CD14-positive monocyte (primary cell): ENCODE measurements around the gene PRKACB. TPM values are rescaled to one million over a fixed set of nuclear protein-coding genes. Genes with fewer than 3 reads are reported as not detected.
A peak's percentile ranks its signal among the peaks of the same experiment; 100 is the strongest.

Source experiments
- DNase-seq, 3 donors: peaks; one replicate each; pipeline ENCODE4 v3.0.0-alpha.2; 2011 to 2022
- H2AFZ ChIP-seq: 2 replicates; pipeline ENCODE4 v1.6.0; 2012; ENCODE audit warnings: mild to moderate bottlenecking, low read depth, low read length, inconsistent platforms; ENCODE audit not compliant: insufficient read depth, poor library complexity, severe bottlenecking
- H3K27ac ChIP-seq, 2 donors: 1 replicate in 1 of 2; 2 replicates in 1 of 2; pipeline ENCODE4 v1.5.1; 2012 to 2013; ENCODE audit warnings: low read length in 2 of 2, control low read depth in 1 of 2, inconsistent platforms in 1 of 2, low read depth in 1 of 2, mild to moderate bottlenecking in 1 of 2
- H3K27me3 ChIP-seq, 2 donors: one replicate each; pipeline versions ENCODE4 v1.6.0 to v1.6.1; 2011 to 2013; ENCODE audit warnings: low read length in 2 of 2; ENCODE audit not compliant: control insufficient read depth in 2 of 2, insufficient read depth in 2 of 2
- H3K36me3 ChIP-seq, 2 donors: replicated peaks in 1 of 2; 1 replicate in 1 of 2; 2 replicates in 1 of 2; pipeline versions ENCODE4 v1.5.1 to v1.6.1; 2012 to 2013; ENCODE audit warnings: low read length in 2 of 2, control low read depth in 1 of 2, inconsistent platforms in 1 of 2, mild to moderate bottlenecking in 1 of 2; ENCODE audit not compliant: insufficient read depth in 2 of 2, control insufficient read depth in 1 of 2
- H3K4me1 ChIP-seq, 2 donors: 1 replicate in 1 of 2; 2 replicates in 1 of 2; pipeline versions ENCODE4 v1.5.1 to v1.6.1; 2012 to 2013; ENCODE audit warnings: low read length in 2 of 2, control low read depth in 1 of 2, inconsistent platforms in 1 of 2, mild to moderate bottlenecking in 1 of 2, moderate library complexity in 1 of 2; ENCODE audit not compliant: insufficient read depth in 2 of 2, control insufficient read depth in 1 of 2
- H3K4me2 ChIP-seq: replicated peaks from 2 replicates; pipeline ENCODE3; 2012; ENCODE audit warnings: low read length, moderate library complexity, mild to moderate bottlenecking; ENCODE audit not compliant: poor library complexity, severe bottlenecking; ENCODE audit errors: extremely low read depth
- H3K4me3 ChIP-seq, 3 experiments: fragments of 200-600 bp in 1 of 3; sonication (generic) in 1 of 3; replicated peaks in 1 of 3; 1 replicate in 2 of 3; 2 replicates in 1 of 3; pipeline ENCODE4 v1.5.1; 2011 to 2013; ENCODE audit warnings: low read length in 3 of 3, mild to moderate bottlenecking in 3 of 3, control low read depth in 2 of 3, low read depth in 2 of 3, inconsistent platforms in 1 of 3, moderate library complexity in 1 of 3
- H3K79me2 ChIP-seq: 2 replicates; pipeline ENCODE4 v1.6.0; 2012; ENCODE audit warnings: mild to moderate bottlenecking, control low read depth, inconsistent platforms, low read length, moderate library complexity; ENCODE audit not compliant: insufficient read depth
- H3K9ac ChIP-seq: 2 replicates; pipeline ENCODE4 v1.6.0; 2017; ENCODE audit warnings: low read length, mild to moderate bottlenecking; ENCODE audit not compliant: insufficient read depth, poor library complexity, severe bottlenecking
- H3K9me3 ChIP-seq, 2 donors: replicated peaks in 1 of 2; 1 replicate in 1 of 2; 2 replicates in 1 of 2; pipeline versions ENCODE4 v1.5.1 to v1.6.1; 2012 to 2013; ENCODE audit warnings: low read length in 2 of 2, control low read depth in 1 of 2; ENCODE audit not compliant: control insufficient read depth in 1 of 2, insufficient read depth in 1 of 2
- H4K20me1 ChIP-seq: 2 replicates; pipeline ENCODE4 v1.6.0; 2012; ENCODE audit warnings: mild to moderate bottlenecking, low read length, control low read depth, moderate library complexity; ENCODE audit not compliant: insufficient read depth
- H3K27ac Mint-ChIP-seq, 7 donors: one replicate each; pipeline ENCODE4 v1.8.0; 2020; ENCODE audit warnings: mild to moderate bottlenecking in 7 of 7, mixed read lengths in 7 of 7, moderate library complexity in 6 of 7, inconsistent platforms in 2 of 7
- H3K27me3 Mint-ChIP-seq, 3 donors: one replicate each; pipeline ENCODE4 v1.8.0; 2021 to 2022; ENCODE audit warnings: low read depth in 3 of 3, mild to moderate bottlenecking in 3 of 3, mixed read lengths in 3 of 3, moderate library complexity in 3 of 3, inconsistent platforms in 1 of 3
- H3K36me3 Mint-ChIP-seq, 2 donors: one replicate each; pipeline ENCODE4 v1.8.0; 2020; ENCODE audit warnings: mixed read lengths in 2 of 2, inconsistent platforms in 1 of 2, mild to moderate bottlenecking in 1 of 2
- H3K4me1 Mint-ChIP-seq: one replicate; pipeline ENCODE4 v1.8.0; 2020; ENCODE audit warnings: mild to moderate bottlenecking, mixed read lengths
- H3K4me3 Mint-ChIP-seq, 2 donors: one replicate each; pipeline ENCODE4 v1.8.0; 2020; ENCODE audit warnings: mild to moderate bottlenecking in 2 of 2, mixed read lengths in 2 of 2, moderate library complexity in 1 of 2
- H3K9me3 Mint-ChIP-seq, 7 donors: one replicate each; pipeline ENCODE4 v1.8.0; 2020 to 2022; ENCODE audit warnings: mixed read lengths in 7 of 7, mild to moderate bottlenecking in 6 of 7, moderate library complexity in 6 of 7, inconsistent platforms in 2 of 7
- WGBS: methylation state at CpG from one replicate; pipeline ENCODE4 v1.1.5; 2013; ENCODE audit warnings: missing lambda C conversion rate; ENCODE audit not compliant: insufficient coverage; 5-methylcytosine and 5-hydroxymethylcytosine counted together
- intact Hi-C, 2 donors: fragments of 100-400 bp; cut with micrococcal nuclease; formaldehyde crosslinking; loops; one replicate each; pipeline versions ENCODE4 v1.15.0 to v1.15.1; 2023
- polyA plus RNA-seq, 3 donors: library from polyadenylated mRNA; depleted of rRNA in 1 of 3; unstranded in 2 of 3; stranded (reverse) in 1 of 3; fragments of 300-500 nt in 2 of 3; fragments of >200 nt in 1 of 3; fragmentation: Illumina TruSeq in 2 of 3; gene quantifications; 1 replicate in 2 of 3; 2 replicates in 1 of 3; pipeline ENCODE4 v1.2.3, GENCODE V29; 2012 to 2021
- TF ChIP-seq, protein P1 (sequence below): fragments of 200-600 bp; IDR thresholded peaks from one replicate; pipeline ENCODE4 v1.8.0; 2022; ENCODE audit warnings: antibody characterized with exemption, mild to moderate bottlenecking

PRKACB gene
- polyA plus RNA-seq, 3 donors: 2.5 to 14.5 (median 13.8) TPM

DNA sequence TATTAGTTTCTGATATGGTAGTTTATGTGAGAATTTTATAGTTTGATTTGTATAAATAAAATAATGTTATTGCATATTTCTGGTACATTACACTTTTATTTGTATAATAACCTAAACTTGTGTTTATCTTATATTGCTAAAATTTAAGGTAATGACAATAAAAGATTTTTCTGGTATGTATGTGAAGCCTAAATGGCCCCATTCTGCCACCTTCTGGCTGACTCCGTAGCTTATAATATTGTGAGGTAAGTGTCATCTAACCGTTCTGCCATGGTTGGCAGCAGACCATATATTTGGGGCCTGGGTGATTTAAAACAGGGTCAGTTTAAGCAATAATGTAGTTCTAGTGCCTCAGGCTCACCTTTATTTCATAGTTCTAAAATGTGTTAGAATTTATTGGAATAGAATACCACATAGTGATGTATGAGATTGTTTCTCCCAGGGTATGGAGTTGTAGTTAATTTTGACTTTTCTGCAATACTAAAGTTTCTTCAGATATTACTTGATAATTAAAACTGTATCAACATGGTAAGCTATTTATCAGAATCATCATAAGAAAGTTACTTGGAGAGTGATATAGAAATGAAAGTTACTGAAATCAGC is 21.2 kb upstream of the PRKACB start:
- WGBS: 0% methylated on average over 1 of the region's 2 CpGs

DNA sequence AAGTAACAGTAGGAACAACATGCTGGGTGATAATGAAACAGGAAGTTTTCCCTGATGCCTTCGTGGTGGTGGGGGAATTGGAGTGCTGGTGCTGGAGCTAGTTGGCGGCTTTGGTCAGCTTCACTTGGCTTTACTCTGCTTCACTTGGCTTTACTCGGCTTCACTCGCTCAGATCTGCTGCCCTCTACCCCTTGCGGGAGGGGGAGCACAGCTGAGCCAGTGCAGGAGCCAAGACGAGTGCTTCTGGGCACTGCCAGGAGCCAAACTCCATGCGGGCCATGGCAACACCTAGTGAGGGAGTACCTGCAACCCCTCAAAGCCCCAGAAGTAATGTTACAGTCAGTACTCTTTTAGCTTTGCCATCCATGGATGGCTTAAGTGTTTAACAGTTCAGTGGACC is 10.6 kb upstream of the PRKACB start:
- H3K9ac ChIP-seq: no peak overlapping the region
- peaks cover 0 to 2% (median 0%) of the 10 kb centered on the region in 7 donors for H3K9me3 Mint-ChIP-seq
- H2AFZ ChIP-seq: peak overlapping the region; percentile 30
- DNase-seq: no peak
- no peak overlapping the region for H3K27ac ChIP-seq
- TF ChIP-seq, protein P1, sequence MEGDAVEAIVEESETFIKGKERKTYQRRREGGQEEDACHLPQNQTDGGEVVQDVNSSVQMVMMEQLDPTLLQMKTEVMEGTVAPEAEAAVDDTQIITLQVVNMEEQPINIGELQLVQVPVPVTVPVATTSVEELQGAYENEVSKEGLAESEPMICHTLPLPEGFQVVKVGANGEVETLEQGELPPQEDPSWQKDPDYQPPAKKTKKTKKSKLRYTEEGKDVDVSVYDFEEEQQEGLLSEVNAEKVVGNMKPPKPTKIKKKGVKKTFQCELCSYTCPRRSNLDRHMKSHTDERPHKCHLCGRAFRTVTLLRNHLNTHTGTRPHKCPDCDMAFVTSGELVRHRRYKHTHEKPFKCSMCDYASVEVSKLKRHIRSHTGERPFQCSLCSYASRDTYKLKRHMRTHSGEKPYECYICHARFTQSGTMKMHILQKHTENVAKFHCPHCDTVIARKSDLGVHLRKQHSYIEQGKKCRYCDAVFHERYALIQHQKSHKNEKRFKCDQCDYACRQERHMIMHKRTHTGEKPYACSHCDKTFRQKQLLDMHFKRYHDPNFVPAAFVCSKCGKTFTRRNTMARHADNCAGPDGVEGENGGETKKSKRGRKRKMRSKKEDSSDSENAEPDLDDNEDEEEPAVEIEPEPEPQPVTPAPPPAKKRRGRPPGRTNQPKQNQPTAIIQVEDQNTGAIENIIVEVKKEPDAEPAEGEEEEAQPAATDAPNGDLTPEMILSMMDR: no peak
- H3K4me2 ChIP-seq: peak overlapping the region; percentile 7
- H3K36me3 Mint-ChIP-seq: no peaks in the 10 kb centered on the region
- no peaks in the 10 kb centered on the region for H3K9me3 ChIP-seq
- intact Hi-C loops: no loop called here
- no peak overlapping the region for H3K4me3 ChIP-seq
- no peaks in the 10 kb centered on the region for H3K79me2 ChIP-seq
- H3K4me1 ChIP-seq: no peaks in the 10 kb centered on the region
- no peaks in the 10 kb centered on the region for H3K36me3 ChIP-seq
- H3K4me3 Mint-ChIP-seq: no peak overlapping the region
- H3K27ac Mint-ChIP-seq: peak overlapping the region in 1 of 7 donors; percentile 34
- no peaks in the 10 kb centered on the region for H4K20me1 ChIP-seq
- WGBS: 87% methylated on average over 7 of the region's 7 CpGs
- H3K27me3 ChIP-seq: no peaks in the 10 kb centered on the region
- peaks cover 10% of the 10 kb centered on the region for H3K4me1 Mint-ChIP-seq
- peaks cover 0 to 1% (median 0%) of the 10 kb centered on the region in 3 donors for H3K27me3 Mint-ChIP-seq

More for the DNA sequence above, 21.2 kb upstream of the PRKACB start:
- H3K36me3 Mint-ChIP-seq: no peaks in the 10 kb centered on the region
- no peaks in the 10 kb centered on the region for H3K9me3 Mint-ChIP-seq
- H3K9ac ChIP-seq: no peak overlapping the region
- no peaks in the 10 kb centered on the region for H3K4me1 Mint-ChIP-seq
- no peaks in the 10 kb centered on the region for H3K27me3 ChIP-seq
- H3K9me3 ChIP-seq: no peaks in the 10 kb centered on the region
- no peak overlapping the region for H3K4me2 ChIP-seq
- no peak overlapping the region for H3K27ac ChIP-seq
- no peak overlapping the region for H2AFZ ChIP-seq
- H3K4me3 ChIP-seq: no peak overlapping the region
- intact Hi-C loops: no loop called here
- no peaks in the 10 kb centered on the region for H4K20me1 ChIP-seq
- no peak overlapping the region for H3K27ac Mint-ChIP-seq
- no peak overlapping the region for H3K4me3 Mint-ChIP-seq
- no peaks in the 10 kb centered on the region for H3K79me2 ChIP-seq
- TF ChIP-seq, protein P1: peak; percentile 57
- H3K36me3 ChIP-seq: no peaks in the 10 kb centered on the region
- no peaks in the 10 kb centered on the region for H3K4me1 ChIP-seq
- DNase-seq: peak in 1 of 3 donors; percentile 16
- H3K27me3 Mint-ChIP-seq: no peaks in the 10 kb centered on the region
